Colonic mucosa (tissue), 4 donors: ENCODE data around the gene SETBP1. TPM values are rescaled to one million over a fixed set of nuclear protein-coding genes. Genes with fewer than 3 reads are reported as not detected.

Experiments
- DNase-seq: peaks from one replicate; pipeline ENCODE4 v3.0.0-alpha.2; 2020
- H3K27ac ChIP-seq: fragments of 200-600 bp; one replicate; pipeline ENCODE4 v1.8.0; 2021
- H3K27me3 ChIP-seq: fragments of 200-600 bp; one replicate; pipeline ENCODE4 v1.8.0; 2021
- H3K36me3 ChIP-seq: fragments of 200-600 bp; one replicate; pipeline ENCODE4 v1.8.0; 2021
- H3K4me1 ChIP-seq: fragments of 200-600 bp; one replicate; pipeline ENCODE4 v1.8.0; 2021; ENCODE audit warnings: mild to moderate bottlenecking
- H3K4me3 ChIP-seq: fragments of 200-600 bp; one replicate; pipeline ENCODE4 v1.8.0; 2021
- H3K9ac ChIP-seq, 2 donors: one replicate each; pipeline ENCODE4 v1.7.0; 2013; ENCODE audit warnings: control low read depth in 2 of 2, low read depth in 2 of 2, low read length in 2 of 2
- H3K9me3 ChIP-seq: fragments of 200-600 bp; one replicate; pipeline ENCODE4 v1.8.0; 2021
- CTCF ChIP-seq: fragments of 200-600 bp; IDR thresholded peaks from one replicate; pipeline ENCODE4 v1.8.0; 2022; ENCODE audit warnings: antibody characterized with exemption, mild to moderate bottlenecking
- intact Hi-C: fragments of 100-400 bp; cut with DNase I; formaldehyde crosslinking; loops from one replicate; pipeline ENCODE4 v1.14.1; 2022
- total RNA-seq, 2 donors: library from RNA; stranded (reverse); fragmentation: NEBNext Ultra II Directional in 1 of 2; extraction: Animal tissue kit (Norgen Biotek cat#: 25700) in 1 of 2; gene quantifications; one replicate each; pipeline ENCODE4 v1.2.1, GENCODE V29; 2021
- donor health status: healthy.
- donor health status: DM: no; HTN: no; CAD: no.
- donor health status: DM: no; HTN: no; CAD: no.

SETBP1 gene
- total RNA-seq, 2 donors from 2014 or later: 9.6 to 11.8 TPM

GRCh38 chr18:44973282-44973681, 292.6 kb downstream of the SETBP1 start:
- H3K27ac ChIP-seq: no peak overlapping the region
- no peak overlapping the region for H3K4me3 ChIP-seq
- no peak for TF ChIP-seq CTCF
- H3K36me3 ChIP-seq: no peaks in the 10 kb centered on the region
- H3K9me3 ChIP-seq: no peaks in the 10 kb centered on the region
- no peaks in the 10 kb centered on the region for H3K4me1 ChIP-seq
- intact Hi-C loops: no loop called here
- no peak overlapping the region for H3K9ac ChIP-seq
- no peaks in the 10 kb centered on the region for H3K27me3 ChIP-seq
- no peak for DNase-seq

GRCh38 chr18:44974174-44974573, 293.5 kb downstream of the SETBP1 start:
- Histone ChIP-seq H3K9ac (no peak overlapping the region), H3K27me3 (no peaks in the 10 kb centered on the region), H3K9me3 (no peaks in the 10 kb centered on the region), H3K27ac (no peak overlapping the region), H3K4me3 (no peak overlapping the region), H3K36me3 (no peaks in the 10 kb centered on the region), H3K4me1 (no peaks in the 10 kb centered on the region)
- DNase-seq: no peak
- no peak for TF ChIP-seq CTCF
- intact Hi-C loops: no loop called here

GRCh38 chr18:44977856-44978255, 297.2 kb downstream of the SETBP1 start:
- DNase-seq: no peak
- no peak for TF ChIP-seq CTCF
- no peak overlapping the region for H3K4me3 ChIP-seq
- no peak overlapping the region for H3K27ac ChIP-seq
- intact Hi-C loops: no loop called here
- H3K4me1 ChIP-seq: no peaks in the 10 kb centered on the region
- H3K36me3 ChIP-seq: no peaks in the 10 kb centered on the region
- H3K9me3 ChIP-seq: no peaks in the 10 kb centered on the region
- H3K27me3 ChIP-seq: no peaks in the 10 kb centered on the region
- no peak overlapping the region for H3K9ac ChIP-seq

- intact Hi-C loops: no loop called here
- TF ChIP-seq CTCF: no peak
- no peaks in the 10 kb centered on the region for H3K36me3 ChIP-seq
- no peak overlapping the region for H3K27ac ChIP-seq
- no peaks in the 10 kb centered on the region for H3K4me1 ChIP-seq
- H3K9ac ChIP-seq: no peak overlapping the region
- H3K4me3 ChIP-seq: no peak overlapping the region
- no peaks in the 10 kb centered on the region for H3K9me3 ChIP-seq
- DNase-seq: no peak
- no peaks in the 10 kb centered on the region for H3K27me3 ChIP-seq
These were observed 299.1 kb downstream of the SETBP1 start for GRCh38 chr18:44979748-44980147.

- H3K27me3 ChIP-seq: no peaks in the 10 kb centered on the region
These were observed 300.4 kb downstream of the SETBP1 start for GRCh38 chr18:44981121-44981520.

More at GRCh38 chr18:44981121-44981520, 300.4 kb downstream of the SETBP1 start:
- intact Hi-C loops: no loop called here
- Histone ChIP-seq H3K27ac (no peak overlapping the region), H3K36me3 (no peaks in the 10 kb centered on the region), H3K4me1 (no peaks in the 10 kb centered on the region), H3K4me3 (no peak overlapping the region), H3K9ac (no peak overlapping the region), H3K9me3 (no peaks in the 10 kb centered on the region)
- no peak for DNase-seq
- TF ChIP-seq CTCF: no peak
